OCI-LY3 (cell line): ENCODE measurements around the gene POFUT1.

Experiments
- EZH2phosphoT487 ChIP-seq: fragments of 200-600 bp; shearing (Covaris generic); IDR thresholded peaks from 2 replicates; pipeline ENCODE4 v1.6.1; 2018; ENCODE audit warnings: antibody characterized with exemption, mixed run types, low read depth
- TF ChIP-seq, protein P1 (sequence below): fragments of 200-600, 300-600 bp; sonication (generic); IDR thresholded peaks from 2 replicates; pipeline ENCODE4 v1.5.1; 2014; ENCODE audit warnings: antibody characterized with exemption, low read length, low read depth

GRCh38 chr20:32205110-32205842 is 2.4 kb upstream of the POFUT1 start:
- TF ChIP-seq, protein P1, sequence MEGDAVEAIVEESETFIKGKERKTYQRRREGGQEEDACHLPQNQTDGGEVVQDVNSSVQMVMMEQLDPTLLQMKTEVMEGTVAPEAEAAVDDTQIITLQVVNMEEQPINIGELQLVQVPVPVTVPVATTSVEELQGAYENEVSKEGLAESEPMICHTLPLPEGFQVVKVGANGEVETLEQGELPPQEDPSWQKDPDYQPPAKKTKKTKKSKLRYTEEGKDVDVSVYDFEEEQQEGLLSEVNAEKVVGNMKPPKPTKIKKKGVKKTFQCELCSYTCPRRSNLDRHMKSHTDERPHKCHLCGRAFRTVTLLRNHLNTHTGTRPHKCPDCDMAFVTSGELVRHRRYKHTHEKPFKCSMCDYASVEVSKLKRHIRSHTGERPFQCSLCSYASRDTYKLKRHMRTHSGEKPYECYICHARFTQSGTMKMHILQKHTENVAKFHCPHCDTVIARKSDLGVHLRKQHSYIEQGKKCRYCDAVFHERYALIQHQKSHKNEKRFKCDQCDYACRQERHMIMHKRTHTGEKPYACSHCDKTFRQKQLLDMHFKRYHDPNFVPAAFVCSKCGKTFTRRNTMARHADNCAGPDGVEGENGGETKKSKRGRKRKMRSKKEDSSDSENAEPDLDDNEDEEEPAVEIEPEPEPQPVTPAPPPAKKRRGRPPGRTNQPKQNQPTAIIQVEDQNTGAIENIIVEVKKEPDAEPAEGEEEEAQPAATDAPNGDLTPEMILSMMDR: no peak
- TF ChIP-seq EZH2phosphoT487: no peak
